HG03439 (cell line): Measurements from ENCODE around the gene NSD2.

Source experiments
- ATAC-seq: cut with Tn5 transposase; IDR thresholded peaks from one replicate; pipeline ENCODE4 v1.9.1; 2021; ENCODE audit warnings: mild to moderate bottlenecking, moderate library complexity; ENCODE audit not compliant: unreplicated experiment

NSD2 gene

GRCh38 chr4:1939664-1940509 is 68.7 kb downstream of the NSD2 start:
- ATAC-seq = no peak

GRCh38 chr4:1940566-1940965 is 69.4 kb downstream of the NSD2 start:
- ATAC-seq = no peak

DNA sequence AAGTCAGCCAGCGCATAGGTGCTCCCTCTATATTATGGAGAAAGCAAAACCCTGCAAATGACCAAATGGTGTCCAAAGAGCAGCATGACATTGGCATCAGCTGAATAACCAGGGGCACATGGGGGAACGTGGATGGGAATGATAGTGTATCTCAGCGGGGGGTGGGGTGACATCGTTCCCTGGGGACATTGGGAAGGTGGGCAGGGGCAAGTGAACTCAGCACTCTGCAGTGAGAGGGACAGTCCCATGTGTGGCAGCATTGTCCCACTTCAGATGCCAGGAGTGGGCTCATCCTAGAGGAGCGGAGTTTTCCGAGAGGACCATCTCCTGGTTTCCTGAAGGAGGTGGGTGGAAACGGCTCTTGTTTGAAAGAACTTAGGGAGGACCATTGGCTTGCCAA is 72.7 kb downstream of the NSD2 start:
- no peak for ATAC-seq

GRCh38 chr4:1945124-1945895 is 74.1 kb downstream of the NSD2 start:
- ATAC-seq = no peak

GRCh38 chr4:1945912-1946311 is 74.7 kb downstream of the NSD2 start:
- ATAC-seq = no peak

GRCh38 chr4:1948232-1948631 is 77.0 kb downstream of the NSD2 start:
- no peak for ATAC-seq

GRCh38 chr4:1948892-1949436 is 77.8 kb downstream of the NSD2 start:
- ATAC-seq = no peak

DNA sequence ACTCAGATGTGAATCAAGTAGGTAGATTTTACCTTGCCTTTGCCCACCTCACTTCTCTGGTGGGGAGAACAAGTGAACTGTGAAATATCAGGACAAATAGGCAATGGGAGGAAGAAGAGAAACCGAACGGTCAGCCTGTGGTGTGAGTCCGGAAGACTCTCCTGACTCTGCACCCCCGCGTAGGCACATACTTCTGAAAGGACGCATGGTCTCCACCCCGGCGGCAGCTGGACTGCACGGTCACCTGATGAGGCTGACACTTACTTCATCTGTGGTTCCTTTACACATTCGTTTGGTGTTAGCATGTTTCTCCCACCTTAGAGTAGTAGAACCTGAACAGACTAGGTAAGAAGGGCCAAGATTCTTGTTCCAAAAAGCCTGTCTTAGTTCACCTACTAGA is 79.2 kb downstream of the NSD2 start:
- no peak for ATAC-seq

- ATAC-seq = no peak
These were observed 81.0 kb downstream of the NSD2 start for GRCh38 chr4:1952058-1952700.

- no peak for ATAC-seq
These were observed 81.5 kb downstream of the NSD2 start for GRCh38 chr4:1952719-1953118.

- ATAC-seq = no peak
These were observed 82.1 kb downstream of the NSD2 start for GRCh38 chr4:1953335-1953734.

DNA sequence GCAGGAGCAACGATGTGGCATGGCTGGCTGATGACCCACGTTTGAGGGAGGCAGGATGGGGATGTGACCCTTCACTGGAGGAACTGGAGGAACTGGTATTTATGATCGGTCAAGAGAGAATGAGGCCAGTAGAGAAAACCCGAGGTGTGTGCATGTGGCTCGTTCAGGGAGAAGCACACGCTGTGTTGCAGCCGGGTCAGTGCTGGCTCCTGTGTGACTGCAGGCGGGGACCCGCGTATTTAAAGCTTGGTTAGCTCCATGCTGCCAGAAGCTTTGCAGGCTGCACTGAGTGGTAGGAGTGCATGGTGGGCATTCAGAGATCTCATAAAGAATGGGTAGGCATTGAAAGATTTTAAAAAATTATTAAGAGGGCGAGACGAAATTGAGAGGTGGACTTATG is 85.4 kb downstream of the NSD2 start:
- ATAC-seq = no peak

GRCh38 chr4:1958276-1959103 is 87.3 kb downstream of the NSD2 start:
- ATAC-seq = no peak

DNA sequence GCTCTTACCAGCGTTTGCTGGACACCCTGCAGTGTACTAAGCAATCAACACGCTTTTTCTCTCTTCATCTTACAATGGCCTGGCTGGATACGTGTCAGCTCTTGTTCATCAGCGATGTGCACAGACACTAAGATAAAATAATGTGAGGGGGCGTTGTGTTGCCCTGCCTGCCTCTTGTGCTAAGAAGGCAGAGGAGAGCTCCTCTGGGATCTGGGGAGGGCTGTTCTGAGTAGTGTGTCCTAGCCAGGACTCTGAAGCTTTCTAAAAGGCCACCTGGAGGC is 87.9 kb downstream of the NSD2 start:
- ATAC-seq = no peak

DNA sequence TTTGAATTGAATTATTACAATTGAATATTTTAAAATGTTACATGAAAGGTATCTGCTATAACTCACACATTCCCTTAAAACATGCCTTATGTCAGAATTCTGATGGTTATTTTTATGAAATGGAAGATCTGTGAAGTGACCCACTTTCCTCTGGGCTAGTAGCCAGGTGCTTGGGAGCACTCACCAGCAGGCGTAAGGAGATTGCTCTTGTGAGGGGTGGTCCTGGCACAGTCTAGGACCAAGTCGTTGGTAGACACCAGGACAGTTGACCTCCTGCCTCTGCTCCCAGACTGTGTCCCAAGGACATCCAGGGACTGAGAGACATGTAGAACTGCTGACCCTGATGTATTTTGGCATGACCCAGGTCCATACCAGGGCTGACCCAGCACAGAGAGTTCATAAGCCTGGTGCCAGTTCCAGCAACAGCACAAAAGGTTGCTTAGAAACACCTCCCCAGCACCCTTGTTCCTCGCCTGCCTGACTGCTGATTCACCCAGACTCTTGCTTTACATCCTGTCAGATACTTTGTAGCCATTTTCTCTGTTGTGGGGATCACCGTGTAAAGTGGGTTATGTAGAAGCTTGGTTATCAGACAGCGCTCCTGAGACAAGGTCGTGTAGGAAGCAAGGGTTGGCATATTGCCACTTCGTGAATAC is 89.1 kb downstream of the NSD2 start:
- ATAC-seq = no peak

DNA sequence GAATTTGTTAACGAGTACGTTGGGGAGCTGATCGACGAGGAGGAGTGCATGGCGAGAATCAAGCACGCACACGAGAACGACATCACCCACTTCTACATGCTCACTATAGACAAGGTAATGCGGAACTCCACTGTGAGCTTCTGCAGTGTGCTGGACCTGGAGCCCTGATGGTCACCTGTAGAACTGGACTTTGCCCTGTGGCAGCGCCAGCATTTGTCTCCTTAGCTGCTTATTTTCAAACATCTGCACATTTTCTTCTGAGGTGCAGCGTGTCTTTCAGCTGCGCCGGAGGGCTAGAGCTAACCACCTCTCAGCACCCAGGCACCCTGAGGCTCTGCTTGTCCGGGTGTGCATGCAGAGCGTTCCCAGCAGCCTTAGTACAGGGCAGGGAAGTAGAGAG is 89.8 kb downstream of the NSD2 start:
- no peak for ATAC-seq

DNA sequence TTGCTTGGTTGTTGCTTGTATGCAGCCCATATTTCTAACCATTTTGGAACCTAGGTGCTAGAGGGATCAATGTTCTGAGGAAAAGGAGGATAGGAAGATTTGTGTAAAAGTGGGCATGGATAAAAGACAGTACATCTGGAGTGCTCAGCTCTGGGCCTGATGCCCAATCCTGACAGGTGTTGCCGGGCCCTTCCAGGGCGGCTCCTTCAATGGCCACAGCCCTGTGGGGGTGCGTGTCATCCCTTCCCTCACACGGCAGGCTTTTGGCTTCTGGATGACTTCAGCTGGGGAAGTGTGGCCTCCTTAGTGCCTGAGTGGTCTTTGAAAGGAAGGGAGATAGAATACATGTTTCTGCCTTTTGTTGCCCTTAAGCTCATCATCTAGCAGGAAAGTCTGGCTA is 90.4 kb downstream of the NSD2 start:
- ATAC-seq = no peak

- ATAC-seq = no peak
These were observed 91.8 kb downstream of the NSD2 start for GRCh38 chr4:1962980-1963379.

- no peak for ATAC-seq
These were observed 93.2 kb downstream of the NSD2 start for GRCh38 chr4:1964443-1964842.

GRCh38 chr4:1964971-1965370 is 93.8 kb downstream of the NSD2 start:
- ATAC-seq = no peak
